Measurements from ENCODE around the gene UBE2O.

Gene UBE2O

DNA sequence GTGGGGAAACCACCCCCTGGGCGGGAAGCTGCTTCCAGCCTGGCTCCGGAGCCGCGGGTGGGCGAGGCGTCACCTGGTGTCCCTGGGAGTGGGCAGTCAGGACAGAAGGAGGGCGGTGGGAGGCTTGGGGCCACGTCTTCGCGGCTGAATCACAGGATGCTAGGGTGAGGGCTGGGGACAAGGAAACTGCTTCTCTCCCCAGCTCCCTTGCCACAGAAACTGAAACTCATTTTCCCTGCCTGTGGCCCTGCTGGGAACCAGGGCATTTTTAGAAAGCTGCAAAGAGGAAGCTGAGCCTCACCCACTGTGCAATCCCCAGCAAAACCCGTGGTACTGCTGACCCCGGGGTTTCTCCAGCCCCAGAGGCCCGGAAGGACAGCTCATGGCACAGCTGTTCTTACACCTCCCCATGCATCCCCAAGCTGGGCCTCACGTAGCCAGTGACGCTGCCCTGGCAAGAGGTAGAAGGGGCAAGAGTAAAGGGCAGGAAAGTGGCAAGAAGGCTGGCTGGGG is 40.1 kb upstream of the UBE2O start:
- DNase-seq (ENCODE audit: low read depth) = no peak
- no peak for TF ChIP-seq CTCF (conservative IDR thresholded peaks at IDR 0.05; ENCODE audit: low read depth, low read length)
- no peak overlapping the region for H3K4me3 ChIP-seq (ENCODE audit: low read length)

GRCh38 chr17:76492123-76492988 is 39.4 kb upstream of the UBE2O start:
- no peak overlapping the region for H3K4me3 ChIP-seq (ENCODE audit: low read length)
- no peak for DNase-seq (ENCODE audit: low read depth)
- no peak for TF ChIP-seq CTCF (conservative IDR thresholded peaks at IDR 0.05; ENCODE audit: low read depth, low read length)

- H3K4me3 ChIP-seq (ENCODE audit: low read length) = no peak overlapping the region
- no peak for TF ChIP-seq CTCF (conservative IDR thresholded peaks at IDR 0.05; ENCODE audit: low read depth, low read length)
- DNase-seq (ENCODE audit: low read depth) = no peak
Observed at GRCh38 chr17:76491271-76492122, 38.5 kb upstream of the UBE2O start.

- DNase-seq (ENCODE audit: low read depth) = no peak
- TF ChIP-seq CTCF (conservative IDR thresholded peaks at IDR 0.05; ENCODE audit: low read depth, low read length) = no peak
- no peak overlapping the region for H3K4me3 ChIP-seq (ENCODE audit: low read length)
Observed at GRCh38 chr17:76490112-76490710, 37.3 kb upstream of the UBE2O start.

DNA sequence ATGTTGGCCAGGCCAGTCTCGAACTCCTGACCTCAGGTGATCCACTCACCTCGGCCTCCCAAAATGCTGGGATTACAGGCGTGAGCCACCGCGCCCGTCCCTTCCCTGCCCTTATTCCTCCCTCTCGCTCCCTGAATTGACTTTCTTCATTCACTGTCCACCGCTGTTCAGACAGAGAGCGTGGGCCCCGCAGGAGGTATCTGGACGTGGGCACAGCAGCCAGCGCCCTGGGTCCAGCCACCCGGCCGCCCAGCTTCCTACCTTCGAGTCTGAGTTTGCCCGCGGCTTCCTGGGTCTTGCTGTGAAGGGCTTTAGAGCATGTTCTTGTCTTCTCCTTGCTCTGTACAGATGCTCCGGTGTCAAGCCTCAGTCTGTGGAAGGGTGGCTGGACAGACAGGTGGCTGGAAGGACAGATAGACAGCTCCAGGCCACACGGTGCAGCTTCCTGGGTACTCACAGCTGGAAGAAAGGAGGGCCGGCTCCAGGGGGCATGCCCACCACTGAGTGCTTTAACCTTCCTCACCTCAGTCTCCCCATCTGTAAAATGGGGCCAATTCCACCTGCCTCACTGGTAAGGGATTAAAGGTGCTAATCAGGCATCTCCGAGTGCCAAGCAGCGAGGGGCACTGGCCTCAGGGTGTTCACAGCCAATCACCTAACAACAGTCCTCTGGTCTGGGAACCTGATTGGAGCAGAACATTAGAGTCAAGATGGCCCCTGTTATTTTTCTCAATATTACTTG is 34.7 kb upstream of the UBE2O start:
- DNase-seq (ENCODE audit: low read depth) = no peak
- no peak overlapping the region for H3K4me3 ChIP-seq (ENCODE audit: low read length)
- no peak for TF ChIP-seq CTCF (conservative IDR thresholded peaks at IDR 0.05; ENCODE audit: low read depth, low read length)

DNA sequence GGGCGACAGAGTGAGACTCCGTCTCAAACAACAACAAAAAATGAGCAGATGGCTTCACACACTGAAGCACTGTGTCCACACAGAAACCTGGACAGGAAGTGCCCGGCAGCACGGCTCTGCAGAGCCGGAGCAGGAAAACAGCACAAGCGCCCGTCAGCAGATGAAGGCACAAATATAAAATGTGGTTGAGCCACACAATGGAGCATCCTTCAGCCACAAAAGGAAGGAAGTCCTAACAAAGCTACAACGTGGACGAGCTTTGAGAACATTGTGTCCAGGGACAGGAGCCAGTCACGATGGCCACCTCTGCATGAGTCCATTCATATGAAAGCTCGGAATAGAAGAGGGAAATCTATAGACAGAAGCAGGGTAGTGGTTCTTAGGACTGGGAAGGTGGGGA is 32.6 kb upstream of the UBE2O start:
- no peak for DNase-seq (ENCODE audit: low read depth)
- no peak for TF ChIP-seq CTCF (conservative IDR thresholded peaks at IDR 0.05; ENCODE audit: low read depth, low read length)
- no peak overlapping the region for H3K4me3 ChIP-seq (ENCODE audit: low read length)
